ENCODE results near the gene KCNK10.

Gene KCNK10

GRCh38 chr14:88163731-88164255, 159.3 kb downstream of the KCNK10 start:
- Histone ChIP-seq H3K9me2 (replicated peaks; ENCODE audit: control insufficient read depth, low read length) (no peaks in the 10 kb centered on the region), H3K4me1 (ENCODE audit: control insufficient read depth, low read length) (no peaks in the 10 kb centered on the region), H3K79me2 (ENCODE audit: control insufficient read depth, low read length) (no peaks in the 10 kb centered on the region), H3K36me3 (ENCODE audit: control insufficient read depth, low read length) (no peaks in the 10 kb centered on the region), H3K4me3 (ENCODE audit: low read length) (no peak overlapping the region), H3K27ac (ENCODE audit: low read depth, low read length) (no peak overlapping the region), H3K4me2 (ENCODE audit: low read length) (no peak overlapping the region), H3F3A (ENCODE audit: control insufficient read depth, insufficient read depth) (no peaks in the 10 kb centered on the region), H4K20me1 (ENCODE audit: control insufficient read depth, insufficient read depth, low read depth, low read length) (no peaks in the 10 kb centered on the region), H3K9me3 (ENCODE audit: control insufficient read depth, insufficient read depth, low read length) (no peaks in the 10 kb centered on the region), H3K27me3 (ENCODE audit: control insufficient read depth, low read length) (0 out of 2 replicates have a peak, but pooled peaks cover 2% of the 10 kb centered on the region)
- TF ChIP-seq CTCF (IDR thresholded peaks at IDR 0.05; ENCODE audit: low read depth, low read length, poor library complexity, severe bottlenecking) (no peak), EZH2phosphoT487 (IDR thresholded peaks at IDR 0.05; ENCODE audit: borderline replicate concordance, low read length) (no peak)

- no peak for TF ChIP-seq EZH2phosphoT487 (IDR thresholded peaks at IDR 0.05; ENCODE audit: borderline replicate concordance, low read length)
- TF ChIP-seq CTCF (IDR thresholded peaks at IDR 0.05; ENCODE audit: low read depth, low read length, poor library complexity, severe bottlenecking), result no peak
- Histone ChIP-seq H3K4me1 (ENCODE audit: control insufficient read depth, low read length) (no peaks in the 10 kb centered on the region), H3K9me3 (ENCODE audit: control insufficient read depth, insufficient read depth, low read length) (no peaks in the 10 kb centered on the region), H3F3A (ENCODE audit: control insufficient read depth, insufficient read depth) (no peaks in the 10 kb centered on the region), H4K20me1 (ENCODE audit: control insufficient read depth, insufficient read depth, low read depth, low read length) (no peaks in the 10 kb centered on the region), H3K4me3 (ENCODE audit: low read length) (no peak overlapping the region), H3K4me2 (ENCODE audit: low read length) (no peak overlapping the region), H3K36me3 (ENCODE audit: control insufficient read depth, low read length) (no peaks in the 10 kb centered on the region), H3K79me2 (ENCODE audit: control insufficient read depth, low read length) (no peaks in the 10 kb centered on the region), H3K27me3 (ENCODE audit: control insufficient read depth, low read length) (no peaks in the 10 kb centered on the region), H3K27ac (ENCODE audit: low read depth, low read length) (no peak overlapping the region), H3K9me2 (replicated peaks; ENCODE audit: control insufficient read depth, low read length) (no peaks in the 10 kb centered on the region)
Measured at GRCh38 chr14:88156127-88156526, 166.9 kb downstream of the KCNK10 start.

GRCh38 chr14:88154926-88155325, 168.1 kb downstream of the KCNK10 start:
- no peaks in the 10 kb centered on the region for H3K27me3 ChIP-seq (ENCODE audit: control insufficient read depth, low read length)
- no peaks in the 10 kb centered on the region for H3K9me2 ChIP-seq (replicated peaks; ENCODE audit: control insufficient read depth, low read length)
- H3K9me3 ChIP-seq (ENCODE audit: control insufficient read depth, insufficient read depth, low read length), result no peaks in the 10 kb centered on the region
- H3F3A ChIP-seq (ENCODE audit: control insufficient read depth, insufficient read depth), result no peaks in the 10 kb centered on the region
- H3K4me2 ChIP-seq (ENCODE audit: low read length), result no peak overlapping the region
- TF ChIP-seq CTCF (IDR thresholded peaks at IDR 0.05; ENCODE audit: low read depth, low read length, poor library complexity, severe bottlenecking) (no peak), EZH2phosphoT487 (IDR thresholded peaks at IDR 0.05; ENCODE audit: borderline replicate concordance, low read length) (no peak)
- no peak overlapping the region for H3K4me3 ChIP-seq (ENCODE audit: low read length)
- H4K20me1 ChIP-seq (ENCODE audit: control insufficient read depth, insufficient read depth, low read depth, low read length), result no peaks in the 10 kb centered on the region
- no peaks in the 10 kb centered on the region for H3K79me2 ChIP-seq (ENCODE audit: control insufficient read depth, low read length)
- H3K36me3 ChIP-seq (ENCODE audit: control insufficient read depth, low read length), result no peaks in the 10 kb centered on the region
- no peak overlapping the region for H3K27ac ChIP-seq (ENCODE audit: low read depth, low read length)
- no peaks in the 10 kb centered on the region for H3K4me1 ChIP-seq (ENCODE audit: control insufficient read depth, low read length)
